Trophoblast cell (in vitro differentiated cells and primary cell): Measurements from ENCODE around the gene MAN2B1.
"Not testable (repeated sequence)": the region's sequence is repeated elsewhere in the genome, so short reads cannot be mapped to it uniquely, and the experiment has no call there.

Experiments used
- DNase-seq, 2 donors: peaks; one replicate each; pipeline ENCODE4 v3.0.0-alpha.2; 2016
- H2AFZ ChIP-seq: 2 replicates; pipeline ENCODE4 v1.6.1; 2013; ENCODE audit warnings: low read length, moderate library complexity, mild to moderate bottlenecking; ENCODE audit not compliant: insufficient read depth, poor library complexity
- H2AK5ac ChIP-seq: 2 replicates; pipeline ENCODE4 v1.6.1; 2013; ENCODE audit warnings: mild to moderate bottlenecking, low read length
- H2BK120ac ChIP-seq: 2 replicates; pipeline ENCODE4 v1.6.1; 2013; ENCODE audit warnings: low read length, mild to moderate bottlenecking, moderate library complexity; ENCODE audit not compliant: insufficient read depth, poor library complexity
- H2BK12ac ChIP-seq: 2 replicates; pipeline ENCODE4 v1.6.1; 2013; ENCODE audit warnings: mild to moderate bottlenecking, low read length, moderate library complexity
- H2BK5ac ChIP-seq: 2 replicates; pipeline ENCODE4 v1.6.1; 2013; ENCODE audit warnings: low read length, low read depth, moderate library complexity, mild to moderate bottlenecking; ENCODE audit not compliant: poor library complexity
- H3K14ac ChIP-seq: 2 replicates; pipeline ENCODE4 v1.6.1; 2013; ENCODE audit warnings: mild to moderate bottlenecking, low read length
- H3K18ac ChIP-seq: 2 replicates; pipeline ENCODE4 v1.6.1; 2013; ENCODE audit warnings: mild to moderate bottlenecking, low read length
- H3K23ac ChIP-seq: 2 replicates; pipeline ENCODE4 v1.6.1; 2013; ENCODE audit warnings: low read length
- H3K27ac ChIP-seq: 2 replicates; pipeline ENCODE4 v1.5.1; 2013; ENCODE audit warnings: low read depth, mild to moderate bottlenecking, inconsistent platforms, low read length, moderate library complexity
- H3K27me3 ChIP-seq: 2 replicates; pipeline ENCODE4 v1.6.1; 2013; ENCODE audit warnings: inconsistent platforms, mild to moderate bottlenecking, low read length, moderate library complexity; ENCODE audit not compliant: insufficient read depth
- H3K36me3 ChIP-seq, 2 experiments: 1 replicate in 1 of 2; 2 replicates in 1 of 2; pipeline ENCODE4 v1.6.1; 2013; ENCODE audit warnings: low read length in 2 of 2, mild to moderate bottlenecking in 2 of 2, moderate library complexity in 1 of 2; ENCODE audit not compliant: insufficient read depth in 2 of 2, control insufficient read depth in 1 of 2
- H3K4ac ChIP-seq: 2 replicates; pipeline ENCODE4 v1.6.1; 2013; ENCODE audit warnings: low read depth, mild to moderate bottlenecking, low read length, moderate library complexity
- H3K4me1 ChIP-seq, 2 experiments: 1 replicate in 1 of 2; 2 replicates in 1 of 2; pipeline ENCODE4 v1.6.1; 2013; ENCODE audit warnings: low read length in 2 of 2, mild to moderate bottlenecking in 2 of 2, moderate library complexity in 1 of 2; ENCODE audit not compliant: insufficient read depth in 2 of 2, control insufficient read depth in 1 of 2
- H3K4me2 ChIP-seq: 2 replicates; pipeline ENCODE4 v1.6.1; 2013; ENCODE audit warnings: inconsistent platforms, mild to moderate bottlenecking, low read length, moderate library complexity
- H3K4me3 ChIP-seq: 2 replicates; pipeline ENCODE4 v1.5.1; 2013; ENCODE audit warnings: mild to moderate bottlenecking, low read depth, low read length, inconsistent platforms
- H3K79me1 ChIP-seq: one replicate; pipeline ENCODE4 v1.6.1; 2013; ENCODE audit warnings: low read length
- H3K79me2 ChIP-seq: 2 replicates; pipeline ENCODE4 v1.6.1; 2013; ENCODE audit warnings: low read length, mild to moderate bottlenecking; ENCODE audit not compliant: control insufficient read depth, insufficient read depth, poor library complexity
- H3K9ac ChIP-seq: 2 replicates; pipeline ENCODE4 v1.6.1; 2013; ENCODE audit warnings: mild to moderate bottlenecking, low read length
- H3K9me3 ChIP-seq: 2 replicates; pipeline ENCODE4 v1.6.1; 2013; ENCODE audit warnings: low read depth, mild to moderate bottlenecking, control low read depth, inconsistent platforms, low read length; ENCODE audit not compliant: insufficient read depth
- H4K12ac ChIP-seq: 2 replicates; pipeline ENCODE4 v1.6.1; 2013; ENCODE audit warnings: low read depth, mild to moderate bottlenecking, low read length, moderate library complexity
- H4K8ac ChIP-seq: 2 replicates; pipeline ENCODE4 v1.6.1; 2013; ENCODE audit warnings: low read depth, mild to moderate bottlenecking, low read length, moderate library complexity
- H4K91ac ChIP-seq: one replicate; pipeline ENCODE4 v1.6.1; 2013; ENCODE audit warnings: low read depth, mild to moderate bottlenecking, low read length, moderate library complexity
- WGBS: extraction: QIAGEN DNeasy Blood & Tissue Kit; methylation state at CpG from one replicate; pipeline ENCODE4 v1.1.7; 2013; ENCODE audit warnings: missing lambda C conversion rate; ENCODE audit not compliant: insufficient read length, insufficient coverage; ENCODE audit errors: extremely low coverage; 5-methylcytosine and 5-hydroxymethylcytosine counted together

Gene MAN2B1

GRCh38 chr19:12712077-12712476, 45.5 kb upstream of the MAN2B1 start:
- H4K91ac ChIP-seq, H2AFZ ChIP-seq, H2BK120ac ChIP-seq, H4K8ac ChIP-seq, H4K12ac ChIP-seq, H3K9ac ChIP-seq, H2AK5ac ChIP-seq, H3K79me2 ChIP-seq, H2BK5ac ChIP-seq, H3K4me3 ChIP-seq, H3K4me2 ChIP-seq, DNase-seq, H3K14ac ChIP-seq, H3K9me3 ChIP-seq, H3K4me1 ChIP-seq, H3K18ac ChIP-seq, H3K23ac ChIP-seq, H3K27me3 ChIP-seq, H2BK12ac ChIP-seq, H3K27ac ChIP-seq, H3K79me1 ChIP-seq, H3K4ac ChIP-seq: not testable (repeated sequence)
- H3K36me3 ChIP-seq = peaks cover 68 to 76% of the 10 kb centered on the region in 2 experiments
- WGBS = no CpG with 5 or more reads among the region's 14 CpGs

- WGBS = no CpG with 5 or more reads among the region's 17 CpGs
- Histone ChIP-seq H2BK12ac (no peak overlapping the region), H3K23ac (no peak overlapping the region), H2BK5ac (no peak overlapping the region), H3K4me1 (no peaks in the 10 kb centered on the region), H3K4ac (no peak overlapping the region), H3K9ac (no peak overlapping the region), H2AFZ (no peak overlapping the region), H4K91ac (no peak overlapping the region), H3K4me3 (no peak overlapping the region), H2AK5ac (no peak overlapping the region), H4K12ac (no peak overlapping the region), H3K14ac (no peak overlapping the region), H3K79me2 (no peaks in the 10 kb centered on the region), H4K8ac (no peak overlapping the region), H3K27ac (no peak overlapping the region), H3K9me3 (no peaks in the 10 kb centered on the region), H2BK120ac (no peak overlapping the region), H3K27me3 (no peaks in the 10 kb centered on the region), H3K18ac (no peak overlapping the region), H3K79me1 (no peaks in the 10 kb centered on the region), H3K36me3 (peaks cover 72 to 79% of the 10 kb centered on the region in 2 experiments), H3K4me2 (no peak overlapping the region)
- no peak for DNase-seq
Observed at GRCh38 chr19:12711187-12711586, 44.6 kb upstream of the MAN2B1 start.

- no peaks in the 10 kb centered on the region for H3K79me1 ChIP-seq
- no peaks in the 10 kb centered on the region for H3K4me1 ChIP-seq
- H2AK5ac ChIP-seq = no peak overlapping the region
- H4K8ac ChIP-seq = no peak overlapping the region
- no peak overlapping the region for H3K4ac ChIP-seq
- WGBS = no CpG with 5 or more reads among the region's 8 CpGs
- no peak overlapping the region for H3K4me3 ChIP-seq
- H3K79me2 ChIP-seq = no peaks in the 10 kb centered on the region
- H3K36me3 ChIP-seq = peaks cover 71 to 77% of the 10 kb centered on the region in 2 experiments
- H3K9me3 ChIP-seq = no peaks in the 10 kb centered on the region
- no peak overlapping the region for H4K12ac ChIP-seq
- DNase-seq = peak; percentile 51 to 66
- H3K18ac ChIP-seq = no peak overlapping the region
- no peak overlapping the region for H2AFZ ChIP-seq
- H4K91ac ChIP-seq = no peak overlapping the region
- no peak overlapping the region for H3K27ac ChIP-seq
- no peak overlapping the region for H3K9ac ChIP-seq
- no peak overlapping the region for H2BK5ac ChIP-seq
- no peak overlapping the region for H3K4me2 ChIP-seq
- no peak overlapping the region for H2BK120ac ChIP-seq
- no peak overlapping the region for H3K14ac ChIP-seq
- H3K23ac ChIP-seq = no peak overlapping the region
- no peak overlapping the region for H2BK12ac ChIP-seq
- H3K27me3 ChIP-seq = no peaks in the 10 kb centered on the region
Observed at GRCh38 chr19:12708641-12709040, 42.1 kb upstream of the MAN2B1 start.

GRCh38 chr19:12706332-12706718, 39.8 kb upstream of the MAN2B1 start:
- Histone ChIP-seq H3K23ac (no peak overlapping the region), H2AFZ (no peak overlapping the region), H3K14ac (no peak overlapping the region), H3K4ac (no peak overlapping the region), H4K91ac (no peak overlapping the region), H2BK12ac (no peak overlapping the region), H3K27me3 (no peaks in the 10 kb centered on the region), H2BK5ac (no peak overlapping the region), H3K4me1 (no peaks in the 10 kb centered on the region), H3K18ac (no peak overlapping the region), H4K8ac (no peak overlapping the region), H3K36me3 (peaks cover 80 to 83% of the 10 kb centered on the region in 2 experiments), H3K9me3 (no peaks in the 10 kb centered on the region), H4K12ac (no peak overlapping the region), H3K79me1 (no peaks in the 10 kb centered on the region), H2BK120ac (no peak overlapping the region), H3K27ac (no peak overlapping the region), H2AK5ac (no peak overlapping the region), H3K4me2 (no peak overlapping the region), H3K9ac (no peak overlapping the region), H3K4me3 (no peak overlapping the region), H3K79me2 (no peaks in the 10 kb centered on the region)
- WGBS = no CpG with 5 or more reads among the region's 13 CpGs
- no peak for DNase-seq
